Activated CD4-positive, alpha-beta T cell treated with anti-CD3 and anti-CD28 coated beads, Interleukin-2, Interleukin-6, amounts not matched to agents 100 ng/mL and 50 ng/mL, durations not matched to agents 16 hours and 8 hours (primary cell): ENCODE measurements around the gene ITGA8.
"Not testable (repeated sequence)": the region's sequence is repeated elsewhere in the genome, so short reads cannot be mapped to it uniquely, and the experiment has no call there.

Experiments
- DNase-seq: peaks from one replicate; pipeline ENCODE4 v3.0.0-alpha.2; 2020

Gene ITGA8

DNA sequence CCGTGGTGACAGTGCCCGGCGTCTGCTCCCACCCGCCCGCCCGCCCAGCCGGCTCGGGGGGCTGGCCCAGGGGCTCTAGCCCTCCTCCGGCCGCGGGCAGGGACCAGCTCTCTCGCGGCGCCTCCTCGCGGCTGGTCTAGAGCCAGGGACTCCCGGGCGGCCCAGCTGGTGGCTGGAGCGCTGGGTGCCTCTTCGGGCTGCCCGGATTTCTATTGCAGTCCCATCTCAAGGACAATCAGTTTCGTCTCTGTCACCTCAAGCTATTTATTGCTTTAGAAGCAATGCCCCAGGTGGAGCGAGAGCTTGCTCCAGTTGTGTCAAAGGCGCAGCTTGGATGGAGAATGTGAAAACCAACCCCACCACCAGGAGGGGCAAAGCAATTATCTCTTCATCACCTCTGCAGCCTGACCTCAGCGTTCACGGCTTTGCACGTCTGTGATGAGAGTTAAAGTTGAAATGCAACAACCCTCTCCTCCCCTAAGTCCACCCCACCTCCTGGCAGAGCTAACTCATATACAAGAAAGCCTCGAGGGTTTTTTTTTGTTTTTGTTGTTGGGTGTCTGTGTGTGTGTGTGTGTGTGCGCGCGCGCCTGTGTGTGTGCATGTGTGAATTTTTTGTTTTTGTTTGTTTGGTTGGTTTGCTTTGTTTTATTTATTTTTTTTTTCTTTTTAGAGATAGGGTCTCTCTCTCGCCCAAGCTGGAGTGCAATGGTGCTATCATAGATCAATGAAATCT, at the start of gene ITGA8:
TSS of gene ITGA8 (minus strand) at position 24 of the 736 bp plus-strand sequence. CDS start 151 bp downstream, outside the sequence.
- DNase-seq = peak; percentile 13

- DNase-seq = no peak
Observed at GRCh38 chr10:15764892-15765454, 45.3 kb upstream of the ITGA8 start.

DNA sequence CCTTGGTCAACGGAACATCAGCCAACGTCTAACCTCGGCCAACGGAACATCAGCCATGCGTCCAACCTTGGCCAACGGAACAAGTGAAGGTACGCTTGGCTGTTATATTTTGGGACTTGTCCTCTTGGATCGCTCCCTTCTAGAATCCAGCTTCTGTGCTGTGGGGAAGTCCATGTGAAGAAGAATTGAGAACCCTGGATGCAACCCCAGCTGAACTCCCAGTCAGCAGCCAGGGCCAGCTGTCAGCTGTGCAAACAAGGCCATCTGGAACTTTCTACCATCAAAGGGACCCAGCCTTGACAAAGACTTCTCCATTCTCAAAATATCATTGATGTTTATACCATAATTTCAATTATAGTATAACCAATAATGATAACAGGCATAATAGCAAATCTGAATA, 43.3 kb upstream of the ITGA8 start:
- DNase-seq = no peak

DNA sequence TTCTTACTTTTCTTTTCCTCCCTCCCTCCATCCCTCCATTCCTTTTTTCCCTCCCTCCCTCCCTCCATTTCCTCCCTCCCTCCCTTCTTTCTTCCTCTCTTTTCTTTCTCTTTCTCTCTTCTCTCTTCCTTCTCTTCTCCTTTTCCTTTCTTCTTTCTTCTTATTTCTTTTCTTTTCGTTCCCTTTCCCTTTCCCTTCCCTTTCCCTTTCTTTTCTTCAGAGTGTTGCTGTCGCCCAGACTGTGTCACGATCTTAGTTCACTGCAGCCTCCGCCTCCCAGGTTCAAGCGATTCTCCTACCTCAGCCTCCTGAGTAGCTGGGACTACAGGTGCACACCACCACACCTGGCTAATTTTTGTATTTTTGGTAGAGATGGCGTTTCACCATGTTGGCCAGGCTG, 42.5 kb upstream of the ITGA8 start:
- DNase-seq = not testable (repeated sequence)

DNA sequence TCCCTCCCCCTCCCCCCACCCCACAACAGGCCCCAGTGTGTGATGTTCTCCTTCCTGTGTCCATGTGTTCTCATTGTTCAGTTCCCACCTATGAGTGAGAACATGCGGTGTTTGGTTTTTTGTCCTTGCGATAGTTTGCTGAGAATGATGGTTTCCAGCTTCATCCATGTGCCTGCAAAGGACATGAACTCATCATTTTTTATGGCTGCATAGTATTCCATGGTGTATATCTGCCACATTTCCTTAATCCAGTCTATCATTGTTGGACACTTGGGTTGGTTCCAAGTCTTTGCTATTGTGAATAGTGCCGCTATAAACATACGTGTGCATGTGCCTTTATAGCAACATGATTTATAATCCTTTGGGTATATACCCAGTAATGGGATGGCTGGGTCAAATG, 41.5 kb upstream of the ITGA8 start:
- not testable (repeated sequence) for DNase-seq

DNA sequence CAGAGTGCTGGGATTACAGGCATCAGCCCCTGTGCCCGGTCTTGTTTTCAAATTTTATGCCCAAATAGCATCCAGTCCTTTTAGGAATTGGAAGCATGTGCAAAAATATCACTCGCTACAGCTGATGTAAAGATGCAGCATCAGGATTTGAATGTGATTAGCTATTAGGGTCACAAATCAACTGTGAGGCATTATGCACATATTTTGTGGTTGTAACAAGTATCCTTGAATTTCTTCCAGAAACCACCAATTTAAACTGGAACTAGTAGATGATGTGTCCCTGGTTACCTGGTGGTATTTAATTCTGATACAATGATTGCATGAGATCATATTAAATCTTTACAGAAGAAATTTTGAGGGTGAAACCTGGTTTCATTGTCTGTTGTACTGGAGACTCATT, 41.0 kb upstream of the ITGA8 start:
- no peak for DNase-seq

GRCh38 chr10:15759265-15759664, 39.5 kb upstream of the ITGA8 start:
- no peak for DNase-seq

DNA sequence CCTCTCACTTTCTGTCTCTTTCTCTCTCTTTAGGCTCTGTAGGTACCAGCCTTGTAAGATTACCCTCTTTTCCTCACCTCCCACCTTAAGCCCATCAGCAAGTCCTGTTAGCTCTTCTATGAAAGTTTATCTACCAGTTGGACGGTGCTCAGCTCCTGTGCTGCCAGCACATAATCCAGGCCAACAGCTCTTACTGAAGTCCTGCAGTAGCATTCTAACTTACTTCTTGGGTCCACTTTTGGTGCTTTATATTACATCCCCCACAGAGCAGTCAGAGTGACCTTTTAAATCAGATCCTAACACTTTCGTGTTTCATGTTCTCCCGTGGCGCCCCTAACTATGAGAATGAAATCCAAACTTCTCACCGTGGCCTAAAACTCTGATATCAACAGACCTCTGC, 38.9 kb upstream of the ITGA8 start:
- DNase-seq = no peak

DNA sequence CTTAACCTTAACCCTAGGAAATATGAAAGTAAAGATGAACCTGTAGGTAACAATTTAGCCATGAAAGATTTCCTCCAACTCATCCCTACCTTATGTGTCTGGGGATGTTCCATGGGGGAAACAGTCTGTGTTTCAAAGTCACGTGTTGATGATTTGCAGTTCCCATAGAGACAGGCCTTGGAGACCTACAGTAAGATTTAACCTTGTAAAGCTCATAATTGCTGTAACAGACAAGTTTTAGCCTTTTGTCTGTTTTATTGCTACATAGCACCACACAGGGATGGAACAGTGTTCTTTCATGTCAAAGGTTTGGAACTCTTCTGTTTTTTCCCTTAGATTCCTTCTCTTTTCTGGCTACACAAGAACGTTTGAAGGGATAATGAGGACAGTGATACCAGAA, 35.2 kb upstream of the ITGA8 start:
- DNase-seq = no peak

GRCh38 chr10:15751046-15751445, 31.3 kb upstream of the ITGA8 start:
- no peak for DNase-seq

DNA sequence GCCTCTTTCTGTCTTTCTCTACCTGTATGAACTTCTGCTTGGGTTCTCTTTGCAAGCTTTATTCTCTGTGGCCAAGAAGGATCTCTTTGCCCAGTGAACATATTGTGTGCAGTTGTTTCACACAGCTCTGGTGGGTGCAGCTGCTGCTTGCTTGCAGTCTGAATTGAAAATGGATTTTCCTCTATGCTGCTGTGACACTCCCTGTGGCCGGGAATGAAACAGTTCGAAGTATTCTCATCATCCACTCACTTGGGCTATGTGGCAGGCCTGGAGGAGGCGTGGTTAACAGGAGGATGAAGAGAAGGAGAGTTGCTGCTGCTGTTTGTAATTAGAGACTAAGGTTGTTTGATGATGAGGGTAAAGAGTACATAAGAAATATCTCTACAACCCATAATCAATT, 28.4 kb upstream of the ITGA8 start:
- no peak for DNase-seq

GRCh38 chr10:15747632-15748031, 27.9 kb upstream of the ITGA8 start:
- no peak for DNase-seq

DNA sequence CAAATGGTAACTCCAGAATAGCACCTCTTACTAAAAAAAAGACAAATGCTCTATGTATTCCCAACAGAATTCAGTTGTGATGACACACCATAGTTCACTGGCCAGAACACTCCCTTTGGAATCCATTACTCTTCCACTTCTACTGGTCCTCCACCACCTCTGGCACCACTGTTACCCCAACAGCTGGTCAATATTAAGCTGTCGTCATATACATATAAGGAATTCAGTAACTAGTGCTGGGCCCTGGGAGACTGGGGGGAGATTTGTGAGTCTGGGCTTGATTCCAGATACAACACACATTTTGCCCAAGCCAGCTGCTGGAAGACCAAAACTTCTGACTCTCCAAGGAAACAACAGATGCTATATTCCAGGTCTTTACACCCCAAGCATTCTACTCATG, 26.0 kb upstream of the ITGA8 start:
- DNase-seq = no peak

DNA sequence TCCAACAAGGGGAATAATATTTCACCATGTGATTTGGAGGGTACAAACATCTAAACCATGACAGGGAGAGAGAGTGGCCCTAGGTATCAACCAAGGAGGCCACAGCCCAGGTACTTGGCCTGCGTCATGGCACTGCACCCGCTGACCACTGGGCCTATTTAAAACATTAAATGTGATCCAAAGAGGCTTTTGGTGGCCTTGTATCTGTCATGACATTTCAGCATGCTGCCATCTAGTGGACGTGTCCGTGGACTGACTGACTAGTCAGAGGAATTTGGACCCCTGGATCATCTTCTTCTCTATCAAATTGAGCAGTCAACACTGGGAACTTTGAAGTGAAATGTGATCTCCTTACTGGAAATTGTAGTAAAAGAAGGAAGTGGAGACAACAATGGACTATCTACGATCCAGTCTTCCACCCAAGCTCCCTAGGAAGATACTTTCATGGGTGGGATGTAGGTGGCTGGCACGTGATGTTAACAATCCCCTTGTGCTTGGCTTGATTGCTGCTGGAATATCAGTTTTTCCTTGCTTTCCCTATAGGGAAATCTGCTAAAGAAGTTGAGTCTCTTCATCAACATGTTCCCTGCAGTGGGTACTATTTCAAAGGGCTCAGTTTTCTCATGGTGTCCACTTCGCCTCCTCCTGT, 24.6 kb upstream of the ITGA8 start:
- peak; percentile 57 for DNase-seq

DNA sequence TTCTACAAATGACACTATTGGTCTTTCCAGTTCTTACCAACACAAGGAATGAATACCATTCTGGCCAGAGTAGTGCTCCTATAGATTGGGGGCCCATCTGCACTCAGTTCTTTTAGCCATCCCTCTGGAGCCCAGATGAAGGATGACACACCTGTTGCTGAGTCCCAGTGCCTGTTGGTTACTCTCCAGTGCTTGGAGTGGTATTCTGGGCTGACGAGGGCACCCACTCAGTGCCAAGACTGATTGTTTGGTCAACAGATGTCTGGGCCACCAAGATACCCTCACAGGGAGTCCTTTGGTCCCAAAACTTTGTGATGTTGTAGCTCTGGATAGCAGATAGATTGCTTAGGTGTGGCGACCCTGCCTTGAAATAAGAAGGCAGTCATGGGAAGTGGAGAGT, 23.7 kb upstream of the ITGA8 start:
- no peak for DNase-seq

- no peak for DNase-seq
Observed at GRCh38 chr10:15742836-15743235, 23.1 kb upstream of the ITGA8 start.

DNA sequence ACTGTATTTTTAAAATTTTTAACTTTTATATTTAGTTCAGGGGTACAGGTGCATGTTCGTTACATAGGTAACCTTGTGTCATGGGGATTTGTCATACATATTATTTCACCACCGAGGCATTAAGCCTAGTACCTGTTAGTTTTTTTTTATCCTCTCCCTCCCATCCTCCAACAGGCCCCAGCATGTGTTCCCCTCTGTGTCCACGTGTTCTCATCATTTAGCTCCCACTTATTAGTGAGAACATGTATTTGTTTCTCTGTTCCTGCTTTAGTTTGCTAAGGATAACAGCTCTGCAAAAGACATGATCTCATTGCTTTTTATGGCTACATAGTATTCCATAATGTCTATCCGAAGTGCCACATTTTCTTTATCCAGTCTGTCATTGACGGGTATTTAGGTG, 22.4 kb upstream of the ITGA8 start:
- no peak for DNase-seq

- no peak for DNase-seq
Observed at GRCh38 chr10:15741581-15741980, 21.9 kb upstream of the ITGA8 start.

DNA sequence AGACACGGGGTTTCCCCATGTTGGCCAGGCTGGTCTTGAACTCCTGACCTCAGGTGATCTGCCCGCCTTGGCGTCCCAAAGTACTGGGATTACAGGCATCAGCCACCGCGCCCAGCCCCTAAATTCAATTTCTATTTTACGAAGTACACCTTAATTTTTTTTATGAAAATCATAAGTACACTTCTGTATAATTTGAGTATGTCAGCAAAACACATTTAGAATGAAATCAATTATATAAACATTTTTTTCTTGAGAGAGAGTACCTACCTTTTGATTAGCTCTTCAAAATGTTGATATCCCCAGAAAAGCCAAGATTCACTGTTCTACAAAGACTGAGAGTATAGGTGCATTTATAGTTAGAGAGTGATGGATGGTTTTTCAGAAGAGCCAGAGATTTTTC, 20.5 kb upstream of the ITGA8 start:
- no peak for DNase-seq

GRCh38 chr10:15739254-15739970, 19.7 kb upstream of the ITGA8 start:
- DNase-seq = no peak

DNA sequence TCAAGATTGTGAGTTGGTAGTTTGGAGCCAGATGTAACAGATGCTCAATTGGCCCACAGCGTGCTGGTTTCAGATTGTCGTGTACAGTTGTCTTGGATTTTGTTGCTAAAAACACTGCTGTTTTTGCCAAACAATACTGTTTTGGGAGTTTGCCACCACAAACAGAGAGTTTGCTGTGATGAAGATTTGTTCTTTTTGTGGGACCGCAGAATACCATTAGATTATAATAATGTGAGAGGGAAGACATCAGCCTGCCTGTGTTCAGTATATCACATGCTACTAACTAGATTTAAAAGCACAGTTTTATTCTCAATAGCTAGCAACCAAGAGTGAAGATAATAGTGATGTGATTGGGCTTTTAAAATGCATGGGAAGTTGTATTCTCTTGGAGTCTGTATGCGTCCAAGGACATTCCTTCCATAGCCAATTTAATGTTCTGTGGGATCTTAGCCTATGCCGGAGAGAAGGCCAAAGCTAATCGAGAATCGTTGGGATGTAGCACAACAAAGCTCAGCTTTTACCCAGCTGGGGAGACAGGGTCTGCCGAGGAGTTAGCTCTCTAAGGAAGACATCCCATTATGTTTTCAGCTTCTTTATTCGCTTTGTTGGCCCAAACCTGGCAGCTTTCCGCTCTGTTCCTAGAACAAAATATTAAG, 18.7 kb upstream of the ITGA8 start:
- DNase-seq = no peak

DNA sequence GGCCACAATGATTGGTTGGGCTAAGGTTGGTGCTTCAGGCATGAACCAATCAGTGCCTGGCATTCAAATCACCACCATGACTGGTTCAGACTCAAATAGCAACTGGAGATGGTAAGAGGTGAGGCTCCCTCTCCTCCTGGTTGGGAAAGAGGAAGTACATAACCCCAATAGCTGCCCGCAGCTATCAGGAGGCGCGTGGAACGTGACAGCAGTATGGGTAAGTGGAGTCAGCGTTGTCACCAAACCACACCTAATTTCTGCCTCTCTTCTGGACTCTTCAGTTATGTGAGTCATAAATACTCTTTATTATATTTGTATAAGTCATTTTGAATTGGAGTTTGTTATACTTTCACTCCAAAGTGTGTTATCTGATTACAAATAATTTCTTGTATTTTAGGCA, 17.9 kb upstream of the ITGA8 start:
- DNase-seq = no peak

DNA sequence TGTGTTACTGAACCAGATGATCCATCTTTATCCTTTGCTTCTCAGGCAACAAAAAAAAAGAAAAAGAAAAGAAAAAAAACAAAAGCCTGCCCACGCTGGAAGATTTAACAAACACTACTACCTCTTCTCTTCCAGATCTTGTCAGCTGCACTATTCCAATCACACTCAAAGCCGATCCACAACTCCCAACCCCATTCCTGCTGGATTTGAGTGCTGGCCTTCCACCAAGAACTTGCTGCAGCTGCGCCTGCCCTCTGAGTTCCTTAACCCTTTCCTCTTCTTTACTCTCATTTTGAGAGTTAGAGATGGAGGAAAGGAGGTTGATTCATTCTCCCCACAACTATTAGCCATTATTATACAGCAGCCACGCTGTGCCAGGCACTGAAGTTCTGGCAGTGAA, 16.0 kb upstream of the ITGA8 start:
- DNase-seq = no peak
